Testis (tissue), 2 donors: ENCODE data around the gene EDAR.

ENCODE experiments used
- POLR2A ChIP-seq: fragments of 450-650 bp; IDR thresholded peaks from one replicate; pipeline ENCODE4 v1.6.1; 2017; ENCODE audit warnings: antibody characterized with exemption, mild to moderate bottlenecking, moderate library complexity
- TF ChIP-seq, protein P1 (sequence below), 3 experiments: fragments of 450-650 bp in 2 of 3; fragments of 200-600 bp in 1 of 3; sonication (generic) in 1 of 3; IDR thresholded peaks; one replicate each; pipeline ENCODE4 v1.5.1; 2016 to 2019; ENCODE audit warnings: antibody characterized with exemption in 3 of 3, mild to moderate bottlenecking in 2 of 3, moderate library complexity in 1 of 3

GRCh38 chr2:108929807-108930425 lies 59.1 kb downstream of the EDAR start:
- TF ChIP-seq, protein P1, sequence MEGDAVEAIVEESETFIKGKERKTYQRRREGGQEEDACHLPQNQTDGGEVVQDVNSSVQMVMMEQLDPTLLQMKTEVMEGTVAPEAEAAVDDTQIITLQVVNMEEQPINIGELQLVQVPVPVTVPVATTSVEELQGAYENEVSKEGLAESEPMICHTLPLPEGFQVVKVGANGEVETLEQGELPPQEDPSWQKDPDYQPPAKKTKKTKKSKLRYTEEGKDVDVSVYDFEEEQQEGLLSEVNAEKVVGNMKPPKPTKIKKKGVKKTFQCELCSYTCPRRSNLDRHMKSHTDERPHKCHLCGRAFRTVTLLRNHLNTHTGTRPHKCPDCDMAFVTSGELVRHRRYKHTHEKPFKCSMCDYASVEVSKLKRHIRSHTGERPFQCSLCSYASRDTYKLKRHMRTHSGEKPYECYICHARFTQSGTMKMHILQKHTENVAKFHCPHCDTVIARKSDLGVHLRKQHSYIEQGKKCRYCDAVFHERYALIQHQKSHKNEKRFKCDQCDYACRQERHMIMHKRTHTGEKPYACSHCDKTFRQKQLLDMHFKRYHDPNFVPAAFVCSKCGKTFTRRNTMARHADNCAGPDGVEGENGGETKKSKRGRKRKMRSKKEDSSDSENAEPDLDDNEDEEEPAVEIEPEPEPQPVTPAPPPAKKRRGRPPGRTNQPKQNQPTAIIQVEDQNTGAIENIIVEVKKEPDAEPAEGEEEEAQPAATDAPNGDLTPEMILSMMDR (IDR thresholded peaks at IDR 0.05), result no peak
- no peak for TF ChIP-seq POLR2A
